Endothelial cell of umbilical vein (primary cell): ENCODE measurements around the gene SLC38A10. TPM values are rescaled to one million over a fixed set of nuclear protein-coding genes. Genes with fewer than 3 reads are reported as not detected.

Source experiments
- BruUV-seq: library from RNA; stranded (reverse); fragments of 400-500 nt; replicated peaks from 2 replicates; lab custom pipeline; 2021; lab: Mats Ljungman, UMichigan
- CTCF ChIA-PET: fragments of 300-600, 350-600 bp; sonication (Branson Sonifier 250); formaldehyde crosslinking; loops from one replicate; lab custom pipeline; 2021; ENCODE audit warnings: antibody characterized with exemption, inconsistent platforms; lab: Charles Lee
- POLR2A ChIA-PET: fragments of 300-600, 350-600 bp; sonication (Branson Sonifier 250); formaldehyde crosslinking; loops from one replicate; lab custom pipeline; 2021; ENCODE audit warnings: antibody characterized with exemption, inconsistent platforms; lab: Charles Lee
- DNase-seq: peaks from one replicate; pipeline ENCODE4 v3.0.0-alpha.2; 2011; ENCODE audit warnings: low read depth, low spot score
- FAIRE-seq: peaks from 2 replicates; lab custom pipeline; 2011; peaks lifted over from hg19 to GRCh38; lab: Jason Lieb, UNC
- H2AFZ ChIP-seq: 2 replicates; pipeline ENCODE4 v1.6.0; 2012; ENCODE audit warnings: low read depth, low read length, control low read depth, inconsistent platforms
- H3K27ac ChIP-seq: 2 replicates; pipeline ENCODE4 v1.5.1; 2011; ENCODE audit warnings: low read depth, mild to moderate bottlenecking, control low read depth, low read length, moderate library complexity; ENCODE audit not compliant: insufficient read depth
- H3K27me3 ChIP-seq, 2 experiments: 2 replicates each; pipeline versions ENCODE4 v1.6.0 to v1.6.1; 2011; ENCODE audit warnings: low read length in 2 of 2, mixed read lengths in 1 of 2; ENCODE audit not compliant: control insufficient read depth in 2 of 2, insufficient read depth in 2 of 2
- H3K36me3 ChIP-seq, 2 experiments: 2 replicates in 1 of 2; 3 replicates in 1 of 2; pipeline ENCODE4 v1.5.1; 2011; ENCODE audit warnings: low read length in 2 of 2, mild to moderate bottlenecking in 1 of 2, moderate library complexity in 1 of 2; ENCODE audit not compliant: control insufficient read depth in 2 of 2, insufficient read depth in 2 of 2; ENCODE audit errors: extremely low read depth in 1 of 2
- H3K4me1 ChIP-seq: 3 replicates; pipeline ENCODE4 v1.5.1; 2011; ENCODE audit warnings: mild to moderate bottlenecking, low read length; ENCODE audit not compliant: control insufficient read depth, insufficient read depth; ENCODE audit errors: extremely low read depth
- H3K4me2 ChIP-seq: 2 replicates; pipeline ENCODE4 v1.6.1; 2011; ENCODE audit warnings: low read length, control low read depth, mixed read lengths; ENCODE audit not compliant: insufficient read depth
- H3K4me3 ChIP-seq, 3 experiments: fragments of 200-600 bp in 1 of 3; sonication (generic), shearing (Covaris generic) in 1 of 3; replicated peaks in 1 of 3; 2 replicates each; pipeline ENCODE4 v1.5.1; 2011 to 2016; ENCODE audit warnings: control low read depth in 3 of 3, low read length in 3 of 3, mild to moderate bottlenecking in 2 of 3, inconsistent platforms in 1 of 3, low read depth in 1 of 3, moderate library complexity in 1 of 3; ENCODE audit not compliant: insufficient read depth in 1 of 3
- H3K79me2 ChIP-seq: 2 replicates; pipeline ENCODE4 v1.6.0; 2012; ENCODE audit warnings: low read length, inconsistent platforms; ENCODE audit not compliant: control insufficient read depth, insufficient read depth
- H3K9ac ChIP-seq: replicated peaks from 2 replicates; pipeline ENCODE3; 2011; ENCODE audit warnings: low read length, control low read depth; ENCODE audit not compliant: insufficient read depth; ENCODE audit errors: extremely low read depth
- H3K9me1 ChIP-seq: replicated peaks from 3 replicates; pipeline ENCODE4 v1.6.0; 2011; ENCODE audit warnings: mild to moderate bottlenecking, low read length; ENCODE audit not compliant: control insufficient read depth, insufficient read depth; ENCODE audit errors: extremely low read depth
- H3K9me3 ChIP-seq: replicated peaks from 2 replicates; pipeline ENCODE4 v1.5.1; 2012; ENCODE audit warnings: low read length, inconsistent platforms; ENCODE audit not compliant: control insufficient read depth, insufficient read depth
- H4K20me1 ChIP-seq: replicated peaks from 2 replicates; pipeline ENCODE3; 2011; ENCODE audit warnings: mild to moderate bottlenecking, low read length; ENCODE audit not compliant: control insufficient read depth, insufficient read depth; ENCODE audit errors: extremely low read depth
- CTCF ChIP-seq, 2 donors: IDR thresholded peaks; 1 replicate in 1 of 2; 2 replicates in 1 of 2; pipeline ENCODE4 v1.5.1; 2011; ENCODE audit warnings: low read length in 2 of 2, mild to moderate bottlenecking in 2 of 2, moderate library complexity in 2 of 2, control low read depth in 1 of 2, inconsistent platforms in 1 of 2, low read depth in 1 of 2; ENCODE audit not compliant: insufficient read depth in 1 of 2; ENCODE audit errors: extremely low read depth in 1 of 2
- EZH2 ChIP-seq: IDR thresholded peaks from 2 replicates; pipeline ENCODE4 v1.6.1; 2012; ENCODE audit warnings: borderline replicate concordance, low read depth, mild to moderate bottlenecking, moderate library complexity, low read length, inconsistent platforms; ENCODE audit not compliant: severe bottlenecking
- FOS ChIP-seq: IDR thresholded peaks from 2 replicates; pipeline ENCODE4 v1.6.1; 2011; ENCODE audit warnings: mild to moderate bottlenecking, low read length, moderate library complexity, borderline replicate concordance; ENCODE audit not compliant: insufficient read depth
- GATA2 ChIP-seq: IDR thresholded peaks from 2 replicates; pipeline ENCODE4 v1.7.0; 2011; ENCODE audit warnings: low read depth, mild to moderate bottlenecking, moderate library complexity, mixed read lengths, low read length; ENCODE audit not compliant: insufficient read length, insufficient read depth
- JUN ChIP-seq: IDR thresholded peaks from 2 replicates; pipeline ENCODE4 v1.6.1; 2011; ENCODE audit warnings: borderline replicate concordance, low read depth; ENCODE audit not compliant: insufficient read length, insufficient read depth
- MAX ChIP-seq: IDR thresholded peaks from 2 replicates; pipeline ENCODE4 v1.6.1; 2011; ENCODE audit not compliant: insufficient read depth, insufficient read length
- MYC ChIP-seq: IDR thresholded peaks from one replicate; pipeline ENCODE4 v1.6.1; 2011; ENCODE audit warnings: mild to moderate bottlenecking, low read depth, low read length
- POLR2A ChIP-seq: IDR thresholded peaks from 2 replicates; pipeline ENCODE4 v1.6.1; 2012; ENCODE audit warnings: low read depth, mild to moderate bottlenecking, control low read depth, low read length
- POLR2AphosphoS5 ChIP-seq: IDR thresholded peaks from 2 replicates; pipeline ENCODE4 v1.6.1; 2012; ENCODE audit warnings: low read depth, mild to moderate bottlenecking, control low read depth, low read length, moderate library complexity; ENCODE audit not compliant: insufficient read depth
- dilution Hi-C: fragments of 300-500 bp; cut with MboI; formaldehyde crosslinking; loops from one replicate; pipeline ENCODE4 v1.15.0; 2019; ENCODE audit warnings: low sequenced_read_pairs; ENCODE audit not compliant: extremely low pct_ligation_motif_present
- intact Hi-C: fragments of 100-400 bp; cut with micrococcal nuclease; formaldehyde crosslinking; loops from one replicate; pipeline ENCODE4 v1.10.0; 2022
- polyA plus RNA-seq, 4 experiments: library from polyadenylated mRNA; depleted of rRNA in 3 of 4; stranded (reverse) in 3 of 4; unstranded in 1 of 4; fragments of >200 nt; gene quantifications; 2 replicates each; pipeline versions ENCODE4 v1.2.1 to v1.2.3, GENCODE V29; 2011 to 2012; ENCODE audit warnings: missing spikeins in 1 of 4
- total RNA-seq: library from RNA; stranded (reverse); gene quantifications from 2 replicates; pipeline ENCODE4 v1.2.3, GENCODE V29; 2021

The SLC38A10 gene
- total and polyA plus RNA-seq, 2 donors (not counting 3 experiments of a cell fraction or from before 2014, with no cell fraction given): 72.7 to 113 TPM

GRCh38 chr17:81263371-81264181 is 31.5 kb downstream of the SLC38A10 start:
- no peak overlapping the region for H3K4me3 ChIP-seq
- no peaks in the 10 kb centered on the region for H3K9me1 ChIP-seq
- FAIRE-seq (no peak), DNase-seq (no peak)
- CTCF ChIA-PET: no interaction called here
- POLR2A ChIA-PET: no interaction called here
- H3K79me2 ChIP-seq: no peaks in the 10 kb centered on the region
- H2AFZ ChIP-seq: no peak overlapping the region
- H3K4me1 ChIP-seq: peaks cover 12% of the 10 kb centered on the region
- no peak overlapping the region for H3K4me2 ChIP-seq
- H4K20me1 ChIP-seq: no peaks in the 10 kb centered on the region
- no peak overlapping the region for H3K9ac ChIP-seq
- peaks cover 2 to 54% of the 10 kb centered on the region in 2 experiments for H3K36me3 ChIP-seq
- dilution Hi-C loops (no loop called here), intact Hi-C loops (no loop called here)
- H3K27me3 ChIP-seq: no peaks in the 10 kb centered on the region
- no peak for TF ChIP-seq FOS
- no peak for TF ChIP-seq POLR2AphosphoS5
- no peak for TF ChIP-seq JUN
- TF ChIP-seq GATA2: no peak
- TF ChIP-seq POLR2A: no peak
- no peak for TF ChIP-seq EZH2
- TF ChIP-seq MYC: no peak
- no peak for TF ChIP-seq MAX
- TF ChIP-seq CTCF (IDR thresholded peaks at IDR 0.05; ENCODE audit: extremely low read depth in 1 of 2, insufficient read depth in 1 of 2, low read depth in 1 of 2, low read length in 2 of 2): no peak
- no peak overlapping the region for H3K27ac ChIP-seq
- no TSS peak for BruUV-seq
- no peaks in the 10 kb centered on the region for H3K9me3 ChIP-seq
